MM.1S (cell line): Measurements from ENCODE around the gene FRAS1.

Source experiments
- DNase-seq: peaks from one replicate; pipeline ENCODE4 v3.0.0-alpha.2; 2015
- H2AFZ ChIP-seq: fragments of 300-600 bp; sonication (generic); 2 replicates; pipeline ENCODE4 v1.6.0; 2016; ENCODE audit warnings: antibody characterized with exemption, low read length
- H3F3A ChIP-seq: fragments of 300-600 bp; sonication (generic); 2 replicates; pipeline ENCODE4 v1.6.1; 2016; ENCODE audit warnings: mild to moderate bottlenecking, antibody characterized with exemption, low read length, moderate library complexity, mixed read lengths; ENCODE audit not compliant: insufficient read depth
- H3K27ac ChIP-seq: fragments of 300-600 bp; sonication (generic); 2 replicates; pipeline ENCODE4 v1.5.1; 2016; ENCODE audit warnings: mild to moderate bottlenecking, low read length
- H3K27me3 ChIP-seq: fragments of 300-600 bp; sonication (generic); replicated peaks from 2 replicates; pipeline ENCODE4 v1.6.0; 2016; ENCODE audit warnings: low read length; ENCODE audit not compliant: insufficient read depth
- H3K36me3 ChIP-seq: fragments of 300-600 bp; sonication (generic); replicated peaks from 2 replicates; pipeline ENCODE4 v1.6.1; 2016; ENCODE audit warnings: mild to moderate bottlenecking, low read length, mixed read lengths; ENCODE audit not compliant: insufficient read depth
- H3K4me1 ChIP-seq: fragments of 300-600 bp; sonication (generic); 2 replicates; pipeline ENCODE4 v1.6.1; 2016; ENCODE audit warnings: low read length, mixed read lengths
- H3K4me2 ChIP-seq: fragments of 300-600 bp; sonication (generic); 2 replicates; pipeline ENCODE4 v1.6.0; 2016; ENCODE audit warnings: low read depth, low read length
- H3K4me3 ChIP-seq: fragments of 300-600 bp; sonication (generic); 2 replicates; pipeline ENCODE4 v1.5.1; 2016; ENCODE audit warnings: low read length, mixed read lengths
- H3K79me2 ChIP-seq: fragments of 300-600 bp; sonication (generic); 2 replicates; pipeline ENCODE4 v1.6.1; 2016; ENCODE audit warnings: mixed run types, low read length, mixed read lengths
- H3K9ac ChIP-seq: fragments of 300-600 bp; sonication (generic); 2 replicates; pipeline ENCODE4 v1.6.1; 2016; ENCODE audit warnings: low read length, mixed read lengths
- H3K9me2 ChIP-seq: fragments of 300-600 bp; sonication (generic); replicated peaks from 2 replicates; pipeline ENCODE4 v1.6.1; 2016; ENCODE audit warnings: mild to moderate bottlenecking, low read length, mixed read lengths; ENCODE audit not compliant: insufficient read depth
- H3K9me3 ChIP-seq: fragments of 300-600 bp; sonication (generic); replicated peaks from 2 replicates; pipeline ENCODE4 v1.6.1; 2016; ENCODE audit warnings: mild to moderate bottlenecking, low read length, mixed read lengths; ENCODE audit not compliant: insufficient read depth
- H4K20me1 ChIP-seq: fragments of 300-600 bp; sonication (generic); 2 replicates; pipeline ENCODE4 v1.6.1; 2016; ENCODE audit warnings: mild to moderate bottlenecking, low read length, moderate library complexity, mixed read lengths; ENCODE audit not compliant: insufficient read depth
- EZH2 ChIP-seq: fragments of 300-600 bp; sonication (generic); optimal IDR thresholded peaks from 2 replicates; pipeline ENCODE3; 2017; ENCODE audit warnings: low read depth, mild to moderate bottlenecking, antibody characterized with exemption, low read length, mixed read lengths
- EZH2phosphoT487 ChIP-seq: fragments of 300-600 bp; sonication (generic); IDR thresholded peaks from 2 replicates; pipeline ENCODE4 v1.6.1; 2018; ENCODE audit warnings: antibody characterized with exemption, low read length
- TF ChIP-seq, protein P1 (sequence below): fragments of 300-600 bp; sonication (generic); IDR thresholded peaks from 2 replicates; pipeline ENCODE4 v1.5.1; 2016; ENCODE audit warnings: antibody characterized with exemption, low read length, mixed read lengths

The FRAS1 gene

GRCh38 chr4:78512357-78512920 lies 455.3 kb downstream of the FRAS1 start:
- no peaks in the 10 kb centered on the region for H4K20me1 ChIP-seq
- no peak overlapping the region for H3K9ac ChIP-seq
- H3K27ac ChIP-seq = no peak overlapping the region
- no peaks in the 10 kb centered on the region for H3K9me2 ChIP-seq
- no peaks in the 10 kb centered on the region for H3F3A ChIP-seq
- H3K79me2 ChIP-seq = no peaks in the 10 kb centered on the region
- H2AFZ ChIP-seq = no peak overlapping the region
- no peak overlapping the region for H3K4me3 ChIP-seq
- no peaks in the 10 kb centered on the region for H3K36me3 ChIP-seq
- no peaks in the 10 kb centered on the region for H3K9me3 ChIP-seq
- TF ChIP-seq EZH2 = no peak
- TF ChIP-seq, protein P1, sequence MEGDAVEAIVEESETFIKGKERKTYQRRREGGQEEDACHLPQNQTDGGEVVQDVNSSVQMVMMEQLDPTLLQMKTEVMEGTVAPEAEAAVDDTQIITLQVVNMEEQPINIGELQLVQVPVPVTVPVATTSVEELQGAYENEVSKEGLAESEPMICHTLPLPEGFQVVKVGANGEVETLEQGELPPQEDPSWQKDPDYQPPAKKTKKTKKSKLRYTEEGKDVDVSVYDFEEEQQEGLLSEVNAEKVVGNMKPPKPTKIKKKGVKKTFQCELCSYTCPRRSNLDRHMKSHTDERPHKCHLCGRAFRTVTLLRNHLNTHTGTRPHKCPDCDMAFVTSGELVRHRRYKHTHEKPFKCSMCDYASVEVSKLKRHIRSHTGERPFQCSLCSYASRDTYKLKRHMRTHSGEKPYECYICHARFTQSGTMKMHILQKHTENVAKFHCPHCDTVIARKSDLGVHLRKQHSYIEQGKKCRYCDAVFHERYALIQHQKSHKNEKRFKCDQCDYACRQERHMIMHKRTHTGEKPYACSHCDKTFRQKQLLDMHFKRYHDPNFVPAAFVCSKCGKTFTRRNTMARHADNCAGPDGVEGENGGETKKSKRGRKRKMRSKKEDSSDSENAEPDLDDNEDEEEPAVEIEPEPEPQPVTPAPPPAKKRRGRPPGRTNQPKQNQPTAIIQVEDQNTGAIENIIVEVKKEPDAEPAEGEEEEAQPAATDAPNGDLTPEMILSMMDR = no peak
- TF ChIP-seq EZH2phosphoT487 = no peak
- no peaks in the 10 kb centered on the region for H3K4me1 ChIP-seq
- no peak for DNase-seq
- no peak overlapping the region for H3K4me2 ChIP-seq
- H3K27me3 ChIP-seq = no peaks in the 10 kb centered on the region

DNA sequence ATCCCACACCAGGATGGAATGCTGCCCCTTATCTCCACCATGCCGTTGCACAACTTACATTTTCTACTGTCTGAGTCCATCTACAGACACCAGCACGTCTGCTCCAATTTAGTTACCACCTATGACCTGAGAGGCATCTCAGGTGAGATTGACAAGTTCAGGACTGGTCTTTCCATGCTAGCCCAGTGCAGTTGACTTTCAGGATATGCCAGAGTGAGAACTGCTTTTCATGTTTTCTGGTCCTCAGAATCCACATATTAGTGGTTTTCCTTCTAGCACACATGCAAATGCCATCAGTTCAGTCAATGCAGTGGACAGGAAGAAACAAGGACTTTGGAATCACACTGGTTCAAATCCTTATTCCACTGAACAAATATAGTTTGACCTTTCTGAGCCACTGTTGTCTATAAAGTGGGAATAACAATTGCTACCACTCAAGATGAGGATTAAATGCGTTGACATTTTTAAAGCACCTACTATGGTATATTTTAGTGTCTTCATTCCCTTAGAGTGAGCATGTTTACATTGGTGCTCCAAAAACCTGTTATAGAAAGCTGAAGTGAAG lies 456.4 kb downstream of the FRAS1 start:
- H3F3A ChIP-seq = no peaks in the 10 kb centered on the region
- no peaks in the 10 kb centered on the region for H3K36me3 ChIP-seq
- no peak for DNase-seq
- H3K9me3 ChIP-seq = no peaks in the 10 kb centered on the region
- H3K4me3 ChIP-seq = no peak overlapping the region
- no peak overlapping the region for H2AFZ ChIP-seq
- TF ChIP-seq EZH2 (no peak), EZH2phosphoT487 (no peak)
- TF ChIP-seq, protein P1 = no peak
- H3K4me1 ChIP-seq = no peaks in the 10 kb centered on the region
- no peak overlapping the region for H3K27ac ChIP-seq
- H3K27me3 ChIP-seq = no peaks in the 10 kb centered on the region
- no peaks in the 10 kb centered on the region for H3K79me2 ChIP-seq
- H3K9me2 ChIP-seq = no peaks in the 10 kb centered on the region
- H4K20me1 ChIP-seq = no peaks in the 10 kb centered on the region
- no peak overlapping the region for H3K9ac ChIP-seq
- H3K4me2 ChIP-seq = no peak overlapping the region

- peak; percentile 37 for DNase-seq
- Histone ChIP-seq H4K20me1 (no peaks in the 10 kb centered on the region), H3K27ac (no peak overlapping the region), H3K9ac (no peak overlapping the region), H3K27me3 (no peaks in the 10 kb centered on the region), H3K36me3 (no peaks in the 10 kb centered on the region), H3K9me2 (no peaks in the 10 kb centered on the region), H2AFZ (no peak overlapping the region), H3K79me2 (no peaks in the 10 kb centered on the region), H3K9me3 (no peaks in the 10 kb centered on the region), H3K4me1 (no peaks in the 10 kb centered on the region), H3F3A (no peaks in the 10 kb centered on the region), H3K4me2 (no peak overlapping the region), H3K4me3 (no peak overlapping the region)
- TF ChIP-seq, protein P1 = peak; percentile 62
- TF ChIP-seq EZH2phosphoT487 (no peak), EZH2 (no peak)
These were observed 460.0 kb downstream of the FRAS1 start for GRCh38 chr4:78517050-78517652.
